ENCODE data around the gene ABCA2. TPM values are rescaled to one million over a fixed set of nuclear protein-coding genes. Genes with fewer than 3 reads are reported as not detected.

The ABCA2 gene
- total RNA-seq, 4 donors from 2014 or later: 15.4 to 31.5 (median 25.9) TPM

DNA sequence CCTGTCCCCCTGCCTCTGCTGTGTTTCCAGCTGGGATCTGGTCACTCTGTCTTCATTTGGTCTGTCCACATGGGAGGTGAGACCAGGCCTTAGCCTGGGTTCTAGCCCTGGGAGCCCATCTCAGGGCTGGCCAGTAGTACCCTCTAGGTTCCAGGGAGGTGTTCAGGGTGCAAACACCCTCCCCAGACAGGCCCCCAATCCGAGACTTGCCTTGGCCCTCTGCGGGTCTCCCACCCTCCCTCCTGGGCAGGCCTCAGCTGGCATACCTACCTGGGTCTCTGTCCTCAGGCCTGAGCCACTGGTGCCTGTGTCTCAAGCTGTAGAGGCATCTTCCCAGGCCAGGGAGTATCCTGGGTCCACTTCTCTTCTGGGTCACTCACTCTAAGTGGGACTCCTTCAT, 43.2 kb upstream of the ABCA2 start:
- TF ChIP-seq CTCF (IDR thresholded peaks at IDR 0.05): no peak
- DNase-seq (ENCODE audit: low spot score) (no peak), ATAC-seq (ENCODE audit: low FRiP score) (no peak)

DNA sequence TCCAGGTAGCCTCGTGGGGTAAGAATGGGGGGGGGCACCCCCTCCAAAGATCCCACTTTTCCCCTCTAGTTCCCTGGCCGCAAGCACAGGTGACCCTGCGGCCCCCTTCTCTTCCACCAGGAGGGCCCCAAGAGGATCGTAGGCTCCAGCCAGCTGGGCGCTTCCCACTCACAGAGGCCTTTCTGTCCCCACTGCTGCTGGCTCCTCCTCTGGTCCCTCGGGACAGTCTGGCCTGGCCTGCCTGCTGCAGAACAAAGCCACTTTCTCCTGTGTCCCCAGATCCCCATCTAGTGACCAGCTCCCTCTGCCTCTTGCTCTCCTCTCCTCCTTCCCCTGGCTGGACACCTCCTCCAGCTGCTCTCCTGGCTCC, 42.9 kb upstream of the ABCA2 start:
- TF ChIP-seq CTCF (IDR thresholded peaks at IDR 0.05): no peak
- no peak for ATAC-seq (ENCODE audit: low FRiP score)
- DNase-seq (ENCODE audit: low spot score): no peak

- no peak for TF ChIP-seq CTCF (IDR thresholded peaks at IDR 0.05)
- peak; percentile 45 for DNase-seq (ENCODE audit: low spot score)
- peak; percentile 82 for ATAC-seq (ENCODE audit: low FRiP score)
Observed at GRCh38 chr9:137070201-137070905, 42.3 kb upstream of the ABCA2 start, which contains the start of gene SAPCD2. Gene SAPCD2 (minus strand): TSS chr9:137070557. CDS start chr9:137070460, 97 bp downstream.

GRCh38 chr9:137069508-137070091, 41.6 kb upstream of the ABCA2 start:
- TF ChIP-seq CTCF (IDR thresholded peaks at IDR 0.05): no peak
- no peak for ATAC-seq (ENCODE audit: low FRiP score)
- DNase-seq (ENCODE audit: low spot score): no peak

DNA sequence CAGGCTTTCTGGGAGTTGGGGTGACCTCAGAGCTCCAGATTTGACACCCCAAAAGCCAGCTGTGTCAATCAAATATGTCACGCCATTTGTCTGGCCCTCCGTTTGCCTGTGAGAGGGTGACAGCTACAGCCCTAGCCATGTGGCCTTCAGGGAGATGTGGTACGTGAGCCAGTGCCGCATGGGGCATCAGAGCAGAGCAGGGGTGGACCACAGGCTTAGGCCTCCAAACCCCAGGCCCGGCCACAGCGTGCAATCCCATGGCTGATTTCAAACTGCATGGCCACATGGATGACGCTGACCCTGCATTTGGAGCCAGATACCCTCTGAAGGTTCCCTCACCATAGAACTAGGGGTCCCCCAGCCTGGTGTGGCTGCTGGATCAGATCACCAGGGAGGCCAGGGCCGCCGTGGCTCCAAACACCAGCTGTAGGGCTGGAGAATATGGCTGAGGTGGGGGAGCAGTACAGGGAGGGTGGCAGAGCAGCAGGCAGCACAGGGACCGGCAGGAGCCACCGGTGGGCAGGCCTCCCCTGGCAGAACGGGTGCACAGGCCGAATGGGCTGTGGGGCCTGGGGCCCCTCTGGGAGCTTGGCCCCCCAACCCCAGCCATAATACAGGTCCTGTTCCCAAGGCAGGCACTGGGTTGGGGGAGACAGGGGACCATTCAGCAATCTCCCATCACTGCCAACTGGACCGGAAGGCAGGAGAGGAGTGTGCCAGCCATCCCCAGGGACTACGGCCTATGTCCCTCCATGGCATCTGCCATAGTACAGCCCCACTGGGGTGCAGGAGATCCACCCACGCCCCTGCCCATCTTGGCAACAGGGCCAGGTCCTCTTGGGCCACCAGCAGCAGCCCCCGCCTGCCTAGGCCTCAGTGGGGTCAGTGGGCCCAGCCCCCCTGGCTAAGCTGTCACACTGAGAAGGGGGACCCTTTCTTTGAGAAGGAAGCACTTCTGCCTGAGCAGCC, 40.8 kb upstream of the ABCA2 start:
- DNase-seq (ENCODE audit: low spot score) (no peak), ATAC-seq (ENCODE audit: low FRiP score) (no peak)
- no peak for TF ChIP-seq CTCF (IDR thresholded peaks at IDR 0.05)

GRCh38 chr9:137067860-137068538, 40.0 kb upstream of the ABCA2 start:
- TF ChIP-seq CTCF (IDR thresholded peaks at IDR 0.05): peak in 1 of 3 donors; percentile 45
- peak; percentile 51 for ATAC-seq (ENCODE audit: low FRiP score)
- no peak for DNase-seq (ENCODE audit: low spot score)
